ENCODE results near the gene GDPD3.
"Not testable (repeated sequence)": the region's sequence is repeated elsewhere in the genome, so short reads cannot be mapped to it uniquely, and the experiment has no call there.

GDPD3 gene

GRCh38 chr16:30116291-30117207 is 3.2 kb upstream of the GDPD3 start:
- TF ChIP-seq, protein P1, sequence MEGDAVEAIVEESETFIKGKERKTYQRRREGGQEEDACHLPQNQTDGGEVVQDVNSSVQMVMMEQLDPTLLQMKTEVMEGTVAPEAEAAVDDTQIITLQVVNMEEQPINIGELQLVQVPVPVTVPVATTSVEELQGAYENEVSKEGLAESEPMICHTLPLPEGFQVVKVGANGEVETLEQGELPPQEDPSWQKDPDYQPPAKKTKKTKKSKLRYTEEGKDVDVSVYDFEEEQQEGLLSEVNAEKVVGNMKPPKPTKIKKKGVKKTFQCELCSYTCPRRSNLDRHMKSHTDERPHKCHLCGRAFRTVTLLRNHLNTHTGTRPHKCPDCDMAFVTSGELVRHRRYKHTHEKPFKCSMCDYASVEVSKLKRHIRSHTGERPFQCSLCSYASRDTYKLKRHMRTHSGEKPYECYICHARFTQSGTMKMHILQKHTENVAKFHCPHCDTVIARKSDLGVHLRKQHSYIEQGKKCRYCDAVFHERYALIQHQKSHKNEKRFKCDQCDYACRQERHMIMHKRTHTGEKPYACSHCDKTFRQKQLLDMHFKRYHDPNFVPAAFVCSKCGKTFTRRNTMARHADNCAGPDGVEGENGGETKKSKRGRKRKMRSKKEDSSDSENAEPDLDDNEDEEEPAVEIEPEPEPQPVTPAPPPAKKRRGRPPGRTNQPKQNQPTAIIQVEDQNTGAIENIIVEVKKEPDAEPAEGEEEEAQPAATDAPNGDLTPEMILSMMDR (IDR thresholded peaks at IDR 0.05) = no peak
- no peaks in the 10 kb centered on the region for H3K27me3 ChIP-seq
- H3K27ac ChIP-seq = no peak overlapping the region
- peaks cover 94% of the 10 kb centered on the region for H3K36me3 ChIP-seq
- no peak overlapping the region for H3K4me3 ChIP-seq (ENCODE audit: low read depth in 1 of 2, low read length in 1 of 2)
- peaks cover 16 to 17% of the 10 kb centered on the region in 2 experiments for H3K4me1 ChIP-seq (ENCODE audit: control insufficient read depth in 1 of 2, insufficient read depth in 1 of 2, low read depth in 1 of 2, low read length in 1 of 2)
- no peaks in the 10 kb centered on the region for H3K9me3 ChIP-seq

GRCh38 chr16:30115238-30115637 is 1.9 kb upstream of the GDPD3 start:
- peaks cover 3 to 4% of the 10 kb centered on the region in 2 experiments for H3K4me1 ChIP-seq (ENCODE audit: control insufficient read depth in 1 of 2, insufficient read depth in 1 of 2, low read depth in 1 of 2, low read length in 1 of 2)
- H3K36me3 ChIP-seq = peaks cover 100% of the 10 kb centered on the region
- H3K4me3 ChIP-seq (ENCODE audit: low read depth in 1 of 2, low read length in 1 of 2) = no peak overlapping the region
- TF ChIP-seq, protein P1 (IDR thresholded peaks at IDR 0.05) = no peak
- H3K9me3 ChIP-seq = no peaks in the 10 kb centered on the region
- no peak overlapping the region for H3K27ac ChIP-seq
- no peaks in the 10 kb centered on the region for H3K27me3 ChIP-seq

- H3K27me3 ChIP-seq; H3K4me1 ChIP-seq (ENCODE audit: control insufficient read depth in 1 of 2, insufficient read depth in 1 of 2, low read depth in 1 of 2, low read length in 1 of 2); H3K27ac ChIP-seq; H3K4me3 ChIP-seq (ENCODE audit: low read depth in 1 of 2, low read length in 1 of 2); H3K9me3 ChIP-seq: not testable (repeated sequence)
- H3K36me3 ChIP-seq = peaks cover 100% of the 10 kb centered on the region
Observed at GRCh38 chr16:30114833-30115232, 1.5 kb upstream of the GDPD3 start.

DNA sequence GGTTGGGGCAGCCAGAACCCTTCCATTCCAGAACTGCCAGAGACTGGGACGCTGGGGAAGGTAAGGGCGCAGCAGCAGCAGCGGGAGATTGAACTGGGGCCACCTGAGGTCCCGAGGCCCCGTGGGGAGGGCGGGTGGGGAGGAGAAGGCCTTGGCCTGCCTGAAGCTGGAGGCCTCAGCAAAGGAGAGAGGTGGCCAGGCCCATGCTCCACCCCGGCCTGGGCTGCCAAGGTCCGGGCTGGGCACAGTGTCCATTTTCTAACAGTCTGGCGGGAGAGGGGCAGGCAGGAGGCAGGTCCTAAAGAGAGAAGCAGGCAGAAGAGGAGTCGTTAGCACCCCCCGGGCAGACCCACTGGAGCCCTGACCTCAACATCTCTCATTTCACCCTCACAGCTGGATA is 1.1 kb upstream of the GDPD3 start:
- Histone ChIP-seq H3K4me1 (ENCODE audit: control insufficient read depth in 1 of 2, insufficient read depth in 1 of 2, low read depth in 1 of 2, low read length in 1 of 2) (no peaks in the 10 kb centered on the region), H3K36me3 (peaks cover 100% of the 10 kb centered on the region), H3K27me3 (no peaks in the 10 kb centered on the region), H3K9me3 (no peaks in the 10 kb centered on the region), H3K27ac (peak overlapping the region; percentile 49), H3K4me3 (ENCODE audit: low read depth in 1 of 2, low read length in 1 of 2) (no peak overlapping the region)
- TF ChIP-seq, protein P1 (IDR thresholded peaks at IDR 0.05) = no peak

DNA sequence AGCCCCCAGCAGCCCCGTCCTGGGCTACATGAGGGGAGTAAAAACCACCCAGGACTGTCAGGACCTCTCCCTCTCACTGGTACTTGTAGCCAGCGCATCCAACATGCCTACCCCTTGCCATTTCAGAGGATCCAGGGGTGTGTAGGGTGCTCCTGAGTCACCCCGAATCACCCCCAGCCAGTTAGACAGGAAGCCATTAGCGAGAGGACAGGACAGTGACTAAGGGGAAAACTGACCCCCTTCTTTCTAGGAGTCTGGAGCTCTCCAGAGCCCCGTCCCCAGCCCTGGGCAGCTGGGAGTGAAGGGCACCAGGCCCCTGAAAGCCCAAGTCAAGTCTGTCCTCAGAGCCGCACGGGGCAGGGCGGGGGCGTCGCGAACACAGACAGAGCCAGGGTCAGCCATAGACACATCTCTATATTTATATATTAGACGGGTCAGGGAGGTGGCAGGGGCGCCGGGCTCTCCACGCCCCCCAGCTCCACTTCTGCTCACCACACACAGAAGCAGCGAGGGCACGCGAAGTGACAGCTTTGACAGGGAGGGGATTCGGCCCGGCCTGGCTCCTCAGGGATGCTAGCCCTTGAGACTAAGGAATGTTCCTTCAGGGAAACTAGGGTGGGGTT is 485 bp upstream of the GDPD3 start:
- Histone ChIP-seq H3K4me3 (ENCODE audit: low read depth in 1 of 2, low read length in 1 of 2) (no peak overlapping the region), H3K9me3 (no peaks in the 10 kb centered on the region), H3K27ac (peak overlapping the region; percentile 49), H3K4me1 (ENCODE audit: control insufficient read depth in 1 of 2, insufficient read depth in 1 of 2, low read depth in 1 of 2, low read length in 1 of 2) (no peaks in the 10 kb centered on the region), H3K36me3 (peaks cover 100% of the 10 kb centered on the region), H3K27me3 (no peaks in the 10 kb centered on the region)
- TF ChIP-seq, protein P1 (IDR thresholded peaks at IDR 0.05) = no peak

Measured in neutrophil (primary cell).